ENCODE results near the gene SMIM20.

Gene SMIM20

DNA sequence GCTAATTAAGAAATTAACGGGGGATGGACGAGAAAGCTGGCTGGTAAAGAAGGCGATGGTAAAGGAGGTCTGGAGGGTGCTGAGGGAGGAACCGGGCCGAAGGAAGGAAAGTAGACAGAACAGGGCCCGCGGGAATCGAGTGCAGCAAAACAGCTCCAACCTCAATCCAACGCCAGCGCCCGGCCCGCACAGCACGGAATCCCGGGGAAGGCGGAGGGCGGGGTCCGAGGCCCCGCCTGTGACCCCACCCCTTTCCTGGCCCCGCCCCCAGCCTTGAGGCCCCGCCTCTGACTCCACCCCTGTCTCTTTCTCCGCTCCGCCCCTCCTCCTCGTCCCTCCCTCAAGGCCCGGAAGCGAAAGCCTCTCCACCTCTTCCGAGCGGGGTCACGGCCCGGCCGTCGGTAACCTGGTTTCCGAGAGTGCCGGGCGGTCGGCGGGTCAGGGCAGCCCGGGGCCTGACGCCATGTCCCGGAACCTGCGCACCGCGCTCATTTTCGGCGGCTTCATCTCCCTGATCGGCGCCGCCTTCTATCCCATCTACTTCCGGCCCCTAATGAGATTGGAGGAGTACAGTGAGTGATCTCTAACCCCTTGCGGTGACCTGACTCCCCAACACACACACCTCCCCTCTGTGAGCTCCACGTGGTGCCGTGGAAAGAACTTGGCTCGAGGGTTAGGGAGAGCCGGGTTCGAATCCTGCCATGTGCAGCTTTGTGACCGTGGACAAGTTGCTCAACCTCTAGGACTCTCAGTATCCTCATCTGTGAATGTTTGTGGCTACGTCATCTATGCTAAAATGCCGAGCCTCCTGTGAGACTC is at the start of gene SMIM20:
Gene SMIM20, plus strand, starts transcription at position 370 of the 819 bp plus-strand sequence. Its CDS starts 94 bp downstream, at position 464.
- TF ChIP-seq GATA3 (IDR thresholded peaks at IDR 0.05; ENCODE audit: low read depth, low read length) (no peak), GATA2 (IDR thresholded peaks at IDR 0.05; ENCODE audit: low read depth, low read length) (no peak)

- TF ChIP-seq GATA2 (IDR thresholded peaks at IDR 0.05; ENCODE audit: low read depth, low read length) = no peak
- no peak for TF ChIP-seq GATA3 (IDR thresholded peaks at IDR 0.05; ENCODE audit: low read depth, low read length)
These were observed 48.4 kb upstream of the SMIM20 start for GRCh38 chr4:25865586-25865985.

- TF ChIP-seq GATA3 (IDR thresholded peaks at IDR 0.05; ENCODE audit: low read depth, low read length) (no peak), GATA2 (IDR thresholded peaks at IDR 0.05; ENCODE audit: low read depth, low read length) (no peak)
These were observed 46.2 kb upstream of the SMIM20 start for GRCh38 chr4:25867781-25868294.

DNA sequence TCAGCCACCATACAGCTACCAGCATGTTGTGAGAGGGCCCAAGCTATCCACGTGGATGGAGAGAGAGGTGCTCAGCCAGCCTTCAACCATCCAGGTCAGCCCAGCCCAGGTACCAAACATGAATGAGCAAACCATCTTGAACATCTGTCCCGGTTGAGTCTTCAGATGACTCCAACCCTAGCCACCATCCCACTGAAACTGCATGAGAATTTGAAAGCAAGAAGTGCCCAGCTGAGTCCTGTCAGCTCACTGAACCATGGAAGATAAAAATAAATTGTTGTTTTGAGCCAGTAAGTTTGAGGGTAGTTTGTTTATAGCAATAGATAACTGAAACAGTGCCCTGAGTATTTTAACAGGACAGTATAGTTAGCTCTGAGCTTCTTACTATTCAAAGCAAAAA is 43.9 kb upstream of the SMIM20 start:
- TF ChIP-seq GATA2 (IDR thresholded peaks at IDR 0.05; ENCODE audit: low read depth, low read length) (no peak), GATA3 (IDR thresholded peaks at IDR 0.05; ENCODE audit: low read depth, low read length) (no peak)

DNA sequence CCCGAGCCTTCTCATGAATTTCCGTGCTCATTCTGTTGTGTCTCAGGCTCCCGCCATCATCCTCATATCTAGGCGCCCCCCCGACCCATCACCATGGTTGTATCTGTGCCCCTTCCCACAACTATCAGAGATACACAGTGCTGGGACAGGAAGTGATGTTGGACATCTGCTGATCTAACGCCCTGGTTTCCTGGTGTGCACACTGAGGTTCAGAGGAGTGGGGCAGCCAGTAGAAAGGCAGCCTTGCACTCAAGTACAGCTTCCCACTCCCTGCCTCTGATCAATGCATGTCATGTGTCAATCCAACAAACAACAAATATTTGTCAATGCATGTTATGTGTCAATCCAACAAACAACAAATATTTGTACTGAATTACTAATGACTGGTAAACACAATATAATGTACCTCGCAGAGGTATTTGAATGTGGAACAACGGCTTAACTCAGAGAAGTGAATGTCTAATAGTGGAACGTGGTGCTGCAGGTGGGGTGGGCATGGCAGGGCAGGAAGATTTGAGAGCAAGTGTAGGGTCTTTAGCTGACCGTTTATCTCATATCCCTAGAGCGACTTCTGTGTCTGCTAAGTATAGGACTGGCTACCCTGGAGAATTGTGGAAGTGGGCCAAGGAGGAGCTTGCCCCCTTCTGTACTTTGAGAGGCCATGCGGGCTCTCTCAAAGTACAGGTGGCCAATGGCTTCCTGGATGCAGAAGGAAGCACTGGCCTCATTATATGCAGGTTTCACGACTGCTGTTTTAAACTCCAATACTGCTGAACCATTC is 41.0 kb upstream of the SMIM20 start:
- TF ChIP-seq GATA2 (IDR thresholded peaks at IDR 0.05; ENCODE audit: low read depth, low read length) (no peak), GATA3 (IDR thresholded peaks at IDR 0.05; ENCODE audit: low read depth, low read length) (no peak)

GRCh38 chr4:25873632-25874129 is 40.3 kb upstream of the SMIM20 start:
- TF ChIP-seq GATA2 (IDR thresholded peaks at IDR 0.05; ENCODE audit: low read depth, low read length) (no peak), GATA3 (IDR thresholded peaks at IDR 0.05; ENCODE audit: low read depth, low read length) (no peak)

DNA sequence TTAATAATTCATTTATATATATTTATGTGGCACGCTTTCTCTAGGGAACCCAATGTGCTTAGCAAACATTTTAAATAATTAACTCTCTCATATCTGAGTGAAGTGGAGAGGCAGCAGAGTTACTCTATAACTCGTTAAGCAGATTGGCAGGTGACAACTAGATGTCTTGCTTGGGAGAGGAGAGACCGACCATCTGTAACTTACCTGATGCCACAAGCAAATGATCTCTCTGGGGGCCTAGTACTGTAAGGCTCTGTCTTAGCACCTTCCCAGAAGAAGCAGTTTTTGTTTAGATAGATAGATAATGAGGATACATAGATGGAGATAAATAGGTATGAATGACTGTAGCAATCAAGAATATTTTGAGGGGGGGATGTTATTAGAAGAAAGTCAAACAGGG is 39.4 kb upstream of the SMIM20 start:
- no peak for TF ChIP-seq GATA3 (IDR thresholded peaks at IDR 0.05; ENCODE audit: low read depth, low read length)
- no peak for TF ChIP-seq GATA2 (IDR thresholded peaks at IDR 0.05; ENCODE audit: low read depth, low read length)

- TF ChIP-seq GATA3 (IDR thresholded peaks at IDR 0.05; ENCODE audit: low read depth, low read length) (no peak), GATA2 (IDR thresholded peaks at IDR 0.05; ENCODE audit: low read depth, low read length) (no peak)
These were observed 38.7 kb upstream of the SMIM20 start for GRCh38 chr4:25875281-25875745.

DNA sequence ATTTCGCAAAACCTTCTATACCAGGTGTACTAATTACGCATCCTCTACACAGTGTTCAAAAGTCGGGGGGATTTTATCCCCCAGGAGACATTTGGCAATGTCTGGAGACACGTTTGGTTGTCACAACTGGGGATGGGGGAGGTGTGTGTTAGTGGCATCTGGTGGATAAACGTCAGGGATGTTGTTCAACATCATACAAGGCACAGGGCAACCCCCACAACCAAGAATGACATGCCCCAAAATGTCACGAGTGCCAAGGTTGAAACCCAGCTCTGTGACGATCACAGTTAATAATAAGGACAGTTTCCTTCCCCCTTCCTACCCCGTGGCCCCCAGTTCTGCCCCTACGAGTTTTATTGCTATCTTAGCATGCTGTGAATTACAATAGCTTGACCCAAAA is 35.3 kb upstream of the SMIM20 start:
- TF ChIP-seq GATA3 (IDR thresholded peaks at IDR 0.05; ENCODE audit: low read depth, low read length) (no peak), GATA2 (IDR thresholded peaks at IDR 0.05; ENCODE audit: low read depth, low read length) (no peak)

DNA sequence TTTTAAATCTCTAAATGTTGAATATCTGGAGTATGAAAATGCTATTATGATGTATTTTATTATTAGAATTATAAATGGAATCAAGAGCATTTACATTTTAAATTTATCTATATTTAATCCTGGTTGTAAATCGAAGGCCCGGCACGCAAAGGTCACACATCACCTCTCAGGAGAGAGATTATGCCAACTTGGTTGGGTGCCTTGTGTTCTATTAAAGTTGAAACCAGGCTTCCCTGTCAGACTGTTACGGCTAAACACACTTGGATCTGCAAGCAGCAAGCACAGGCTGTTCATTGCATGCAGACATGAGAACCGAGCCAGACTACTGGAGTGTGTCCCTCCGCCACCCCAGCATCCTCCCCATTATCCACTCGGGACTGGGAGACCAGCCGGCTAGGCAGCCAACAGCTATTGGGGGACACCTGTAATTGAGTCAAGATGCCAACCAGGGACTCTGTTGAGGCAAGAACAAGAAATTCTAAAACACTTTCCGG is 34.9 kb upstream of the SMIM20 start:
- TF ChIP-seq GATA2 (IDR thresholded peaks at IDR 0.05; ENCODE audit: low read depth, low read length) (no peak), GATA3 (IDR thresholded peaks at IDR 0.05; ENCODE audit: low read depth, low read length) (no peak)

DNA sequence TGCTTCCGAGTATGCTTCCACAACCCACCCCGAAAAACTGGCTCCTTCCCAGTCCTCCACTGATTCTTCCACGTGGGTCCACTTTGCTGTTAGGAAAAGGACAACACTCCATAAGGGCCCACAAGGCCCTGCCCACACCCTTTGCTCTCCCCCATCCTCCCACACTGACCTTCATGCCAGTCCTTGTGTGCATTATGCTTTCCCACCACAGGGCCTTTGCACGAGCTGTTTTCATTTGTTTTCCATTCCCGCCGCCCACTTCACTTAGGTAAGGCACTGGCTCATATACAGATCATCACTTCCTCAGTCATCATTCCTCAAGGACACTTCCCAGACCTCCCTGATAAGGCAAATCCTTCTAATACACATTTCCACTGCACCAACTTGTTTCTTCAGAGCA is 34.4 kb upstream of the SMIM20 start:
- TF ChIP-seq GATA2 (IDR thresholded peaks at IDR 0.05; ENCODE audit: low read depth, low read length) (no peak), GATA3 (IDR thresholded peaks at IDR 0.05; ENCODE audit: low read depth, low read length) (no peak)

- TF ChIP-seq GATA3 (IDR thresholded peaks at IDR 0.05; ENCODE audit: low read depth, low read length) = no peak
- no peak for TF ChIP-seq GATA2 (IDR thresholded peaks at IDR 0.05; ENCODE audit: low read depth, low read length)
These were observed 33.9 kb upstream of the SMIM20 start for GRCh38 chr4:25879991-25880651.

DNA sequence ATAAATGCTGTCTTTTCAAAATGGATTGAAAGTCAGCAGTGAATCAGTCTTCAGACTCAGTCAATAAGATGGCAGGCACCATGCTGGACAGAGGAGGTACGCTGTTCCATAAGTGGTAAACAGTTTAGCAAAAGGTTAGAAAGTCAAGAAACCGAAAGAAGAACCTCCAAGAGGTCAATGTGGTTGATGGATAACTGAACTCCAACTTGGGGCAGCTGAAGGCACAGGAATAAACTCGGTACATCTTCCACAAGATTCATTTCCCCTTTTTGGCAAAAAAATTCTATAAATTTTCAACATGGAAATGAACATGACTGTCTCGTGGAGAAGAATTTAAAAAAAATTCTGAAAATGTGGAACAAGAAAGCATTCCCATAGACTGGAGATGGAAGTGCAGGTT is 32.8 kb upstream of the SMIM20 start:
- TF ChIP-seq GATA3 (IDR thresholded peaks at IDR 0.05; ENCODE audit: low read depth, low read length) (no peak), GATA2 (IDR thresholded peaks at IDR 0.05; ENCODE audit: low read depth, low read length) (no peak)

DNA sequence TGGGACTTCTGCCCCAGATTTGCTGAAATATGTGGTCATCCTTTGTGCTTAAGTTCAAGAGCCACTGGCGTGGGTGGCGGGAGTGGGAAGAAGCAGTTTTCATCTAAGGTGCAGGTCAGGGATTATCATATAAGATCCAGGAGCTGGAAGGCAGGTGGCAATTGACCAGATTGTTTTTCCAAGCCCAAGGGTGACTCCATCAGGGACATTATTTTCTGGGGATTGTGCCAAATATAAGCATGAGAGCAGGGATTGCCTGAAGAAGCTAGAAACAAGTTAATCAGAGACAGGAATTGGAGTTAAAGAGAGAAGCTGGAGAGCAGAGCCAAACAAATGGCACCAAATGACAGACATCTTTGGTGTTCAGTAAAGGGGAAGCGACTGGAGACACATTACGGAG is 31.8 kb upstream of the SMIM20 start:
- TF ChIP-seq GATA2 (IDR thresholded peaks at IDR 0.05; ENCODE audit: low read depth, low read length) (no peak), GATA3 (IDR thresholded peaks at IDR 0.05; ENCODE audit: low read depth, low read length) (no peak)

Measured in SH-SY5Y (cell line).